DOHH2 (cell line): ENCODE results near the gene UBE2Q1.

Source experiments
- EZH2phosphoT487 ChIP-seq: fragments of 200-600 bp; sonication (generic); IDR thresholded peaks from 2 replicates; pipeline ENCODE4 v1.6.1; 2017; ENCODE audit warnings: borderline replicate concordance, mild to moderate bottlenecking, antibody characterized with exemption, low read length, moderate library complexity, mixed read lengths
- TF ChIP-seq, protein P1 (sequence below): fragments of 200-600 bp; sonication (generic); IDR thresholded peaks from one replicate; pipeline ENCODE4 v1.5.1; 2014; ENCODE audit warnings: antibody characterized with exemption, mild to moderate bottlenecking, low read depth, low read length; ENCODE audit not compliant: poor library complexity, severe bottlenecking

DNA sequence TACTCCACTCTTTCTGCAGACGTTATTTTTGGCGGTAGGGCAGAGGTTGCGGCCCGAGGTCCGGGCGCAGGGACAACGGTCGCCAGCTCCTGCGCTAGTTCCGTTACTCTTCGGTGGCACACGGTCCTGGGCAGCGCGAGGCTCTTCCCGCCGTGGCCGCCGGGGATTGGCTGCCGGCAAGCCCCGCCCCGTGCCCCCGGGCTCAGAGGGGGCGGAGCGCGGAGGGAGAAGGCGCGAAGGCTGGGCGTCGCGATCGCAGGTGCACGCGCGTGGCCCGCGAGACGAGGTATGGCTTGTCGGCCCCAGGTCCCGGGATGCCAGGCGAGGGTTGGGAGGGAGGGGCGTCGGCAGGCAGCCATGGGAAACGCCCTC, 55.7 kb downstream of the UBE2Q1 start:
- TF ChIP-seq, protein P1, sequence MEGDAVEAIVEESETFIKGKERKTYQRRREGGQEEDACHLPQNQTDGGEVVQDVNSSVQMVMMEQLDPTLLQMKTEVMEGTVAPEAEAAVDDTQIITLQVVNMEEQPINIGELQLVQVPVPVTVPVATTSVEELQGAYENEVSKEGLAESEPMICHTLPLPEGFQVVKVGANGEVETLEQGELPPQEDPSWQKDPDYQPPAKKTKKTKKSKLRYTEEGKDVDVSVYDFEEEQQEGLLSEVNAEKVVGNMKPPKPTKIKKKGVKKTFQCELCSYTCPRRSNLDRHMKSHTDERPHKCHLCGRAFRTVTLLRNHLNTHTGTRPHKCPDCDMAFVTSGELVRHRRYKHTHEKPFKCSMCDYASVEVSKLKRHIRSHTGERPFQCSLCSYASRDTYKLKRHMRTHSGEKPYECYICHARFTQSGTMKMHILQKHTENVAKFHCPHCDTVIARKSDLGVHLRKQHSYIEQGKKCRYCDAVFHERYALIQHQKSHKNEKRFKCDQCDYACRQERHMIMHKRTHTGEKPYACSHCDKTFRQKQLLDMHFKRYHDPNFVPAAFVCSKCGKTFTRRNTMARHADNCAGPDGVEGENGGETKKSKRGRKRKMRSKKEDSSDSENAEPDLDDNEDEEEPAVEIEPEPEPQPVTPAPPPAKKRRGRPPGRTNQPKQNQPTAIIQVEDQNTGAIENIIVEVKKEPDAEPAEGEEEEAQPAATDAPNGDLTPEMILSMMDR: no peak
- TF ChIP-seq EZH2phosphoT487: no peak
